SH-SY5Y (cell line): ENCODE data around the gene C7orf25.

Experiments used
- GATA2 ChIP-seq: IDR thresholded peaks from 2 replicates; pipeline ENCODE4 v1.6.1; 2011; ENCODE audit warnings: mild to moderate bottlenecking, low read depth, low read length
- GATA3 ChIP-seq: IDR thresholded peaks from 2 replicates; pipeline ENCODE4 v1.6.1; 2011; ENCODE audit warnings: low read depth, mild to moderate bottlenecking, low read length, moderate library complexity

DNA sequence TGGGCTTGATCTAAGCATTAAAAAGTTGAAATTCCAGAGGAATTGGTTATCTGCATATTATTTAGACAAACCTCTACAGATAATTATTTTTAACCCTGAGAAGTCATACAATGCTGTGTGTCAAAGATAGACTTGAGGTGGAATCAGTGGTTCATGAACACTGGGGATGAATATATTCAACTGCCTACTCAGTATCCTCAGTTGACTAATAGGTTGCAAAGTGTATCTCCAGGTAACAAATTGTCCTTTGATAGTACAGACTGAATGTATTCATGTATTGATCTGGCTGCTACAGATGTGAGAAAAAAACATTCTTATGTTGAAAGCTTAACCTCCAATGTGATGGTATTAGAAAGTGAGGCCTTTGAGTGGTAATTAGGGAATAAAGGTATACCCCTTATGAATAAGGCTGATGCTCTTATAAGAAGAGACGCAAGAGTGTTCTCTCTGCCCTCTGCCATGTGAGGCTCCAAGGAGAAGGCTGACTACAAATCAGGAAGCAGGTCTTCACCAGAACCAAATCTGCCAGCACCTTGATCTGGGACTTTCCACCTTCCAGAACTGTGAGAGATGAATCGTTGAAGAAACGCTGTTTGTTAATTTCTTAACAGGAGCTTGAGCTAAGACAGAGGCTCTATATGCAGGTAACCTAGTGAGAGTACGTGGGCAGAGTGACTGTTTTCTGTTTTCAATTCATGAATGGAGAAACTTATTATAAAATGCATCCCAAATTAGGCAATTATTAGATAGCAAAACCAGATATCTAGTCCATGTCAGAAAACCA, 27.8 kb upstream of the C7orf25 start:
- TF ChIP-seq GATA3 (no peak), GATA2 (no peak)
